Heart right ventricle (tissue), 16 donors: Measurements from ENCODE around the gene ERF. TPM values are rescaled to one million over a fixed set of nuclear protein-coding genes. Genes with fewer than 3 reads are reported as not detected.
"Not testable (repeated sequence)": the region's sequence is repeated elsewhere in the genome, so short reads cannot be mapped to it uniquely, and the experiment has no call there.

ENCODE experiments used
- ATAC-seq, 8 donors: fragments of 200-7000 bp; cut with Tn5 transposase; one replicate each; pipeline ENCODE4 v1.9.1; 2020; ENCODE audit warnings: mild to moderate bottlenecking in 8 of 8, moderate library complexity in 8 of 8, moderate number of reproducible peaks in 1 of 8
- DNase-seq, 2 donors: peaks; one replicate each; pipeline ENCODE4 v3.0.0-alpha.2; 2020
- H3K27ac ChIP-seq, 10 donors: fragments of 200-600 bp; sonication (generic) in 2 of 10; one replicate each; pipeline versions ENCODE4 v1.5.0 to v1.8.0; 2020 to 2022; ENCODE audit warnings: mild to moderate bottlenecking in 3 of 10
- H3K27me3 ChIP-seq, 7 donors: fragments of 200-600 bp; one replicate each; pipeline ENCODE4 v1.8.0; 2021 to 2022; ENCODE audit warnings: mild to moderate bottlenecking in 2 of 7
- H3K36me3 ChIP-seq, 9 donors: fragments of 200-600 bp; sonication (generic) in 1 of 9; one replicate each; pipeline versions ENCODE4 v1.5.0 to v1.8.0; 2020 to 2022; ENCODE audit warnings: mild to moderate bottlenecking in 2 of 9
- H3K4me1 ChIP-seq, 9 donors: fragments of 200-600 bp; sonication (generic) in 1 of 9; one replicate each; pipeline versions ENCODE4 v1.5.0 to v1.8.0; 2020 to 2022; ENCODE audit warnings: mild to moderate bottlenecking in 4 of 9
- H3K4me3 ChIP-seq, 10 donors: fragments of 200-600 bp; sonication (generic) in 2 of 10; one replicate each; pipeline versions ENCODE4 v1.5.0 to v1.8.0; 2020 to 2022; ENCODE audit warnings: mild to moderate bottlenecking in 7 of 10, moderate library complexity in 2 of 10
- H3K9me3 ChIP-seq, 11 donors: fragments of 200-600 bp in 10 of 11; sonication (generic) in 2 of 11; one replicate each; pipeline versions ENCODE4 v1.5.0 to v1.8.0; 2013 to 2022; ENCODE audit warnings: mild to moderate bottlenecking in 2 of 11, control low read depth in 1 of 11, moderate library complexity in 1 of 11
- CTCF ChIP-seq, 9 donors: fragments of 200-600 bp; sonication (generic) in 2 of 9; IDR thresholded peaks; one replicate each; pipeline versions ENCODE4 v1.5.0 to v1.8.0; 2021 to 2022; ENCODE audit warnings: antibody characterized with exemption in 9 of 9, mild to moderate bottlenecking in 5 of 9, moderate library complexity in 1 of 9
- WGBS, 2 donors: extraction: QIAGEN DNeasy Blood & Tissue Kit; methylation state at CpG; one replicate each; pipeline ENCODE4 v1.1.7; 2013; ENCODE audit warnings: inconsistent platforms in 1 of 2; 5-methylcytosine and 5-hydroxymethylcytosine counted together
- intact Hi-C, 10 donors: fragments of 100-400 bp; cut with DNase I; formaldehyde crosslinking; loops; one replicate each; pipeline versions ENCODE4 v1.11.1 to v1.14.2; 2022
- polyA plus RNA-seq, 2 donors: library from polyadenylated mRNA; stranded (reverse); fragments of 200-250 nt; gene quantifications; one replicate each; pipeline ENCODE4 v1.2.3, GENCODE V29; 2013
- total RNA-seq, 10 donors: library from RNA; stranded (reverse); fragmentation: NEBNext Ultra II Directional in 3 of 10; extraction: Animal tissue kit (Norgen Biotek cat#: 25700) in 3 of 10; gene quantifications; one replicate each; pipeline versions ENCODE4 v1.2.1 to v1.2.4, GENCODE V29; 2021 to 2023
- donor health status: Arrhythmogenic right ventricular cardiomyopathy.
- donor health status: ischemic (EF 13 %, LVEDD 7.1; RV severe dilation, severe dysfunction).
- donor health status: healthy with polysubstance abuse.
- donor health status: DM: no; HTN: yes; CAD: no.
- donor health status: DM: no; HTN: no; CAD: no.
- donor health status: ischemic (EF 25% LVEDD 6.9; RV normal size, moderate dysfunction).
- donor health status: ischemic (EF 25% LVEDD 5.7; RV mildly dilated, moderate dysfunction).
- donor health status: healthy.
- donor health status: DM: yes; HTN: yes; CAD: no.
- donor health status: Ischemic cardiomyopathy.
- donor health status: ischemic (EF 35%, LVEDD 5.7; RV mildly dilated, moderate dysfunction).
- donor health status: nonischemic (EF 11% LVEDD 7.7; RV severe dilation, severe dysfunction).
- donor health status: DM: yes; HTN: yes; CAD: no.
- donor health status: PGD.
- donor health status: ischemic (EF 29% LVEDD 5.4; RV normal size, mild dysfunction).
- donor health status: nonischemic (EF 23%, LVEDD 6.1; RV moderate dilation, normal function).

ERF gene
- total and polyA plus RNA-seq, 12 donors: 29.8 to 49.0 (median 32.9) TPM

GRCh38 chr19:42267644-42268141 is 12.8 kb upstream of the ERF start:
- H3K27me3 ChIP-seq: no peaks in the 10 kb centered on the region
- TF ChIP-seq CTCF (IDR thresholded peaks at IDR 0.05): no peak
- H3K9me3 ChIP-seq: no peaks in the 10 kb centered on the region
- DNase-seq: no peak
- peaks cover 18 to 39% (median 29%) of the 10 kb centered on the region in 9 donors for H3K4me1 ChIP-seq
- ATAC-seq: no peak
- H3K27ac ChIP-seq: peak overlapping the region; percentile 90 to 99 (median 97)
- intact Hi-C loops: loop anchor here in 4 of 10 donors (1.0 to 2.0 kb wide), 2 partner anchors 12 to 13 kb away; partner anchors contain the start of gene ERF (in 4 of the 4)
- H3K4me3 ChIP-seq: peak overlapping the region; percentile 13 to 83 (median 66)
- 5 to 7% methylated on average over 13 of the region's 13 CpGs for WGBS, 2 donors
- peaks cover 0 to 14% (median 7%) of the 10 kb centered on the region in 9 donors for H3K36me3 ChIP-seq

- H3K27me3 ChIP-seq, H3K4me3 ChIP-seq, H3K36me3 ChIP-seq, H3K9me3 ChIP-seq, intact Hi-C loops, ATAC-seq: not testable (repeated sequence)
- peak in 1 of 2 donors; percentile 2 for DNase-seq
- Histone ChIP-seq H3K4me1 (peaks cover 18 to 35% (median 28%) of the 10 kb centered on the region in 9 donors), H3K27ac (peak overlapping the region in 3 of 10 donors; percentile 90 to 99 (median 95))
- WGBS, 2 donors: 93 to 95% methylated on average over 24 to 25 of the region's 25 CpGs
Measured at GRCh38 chr19:42266928-42267603, 12.1 kb upstream of the ERF start.

- H3K27me3 ChIP-seq, H3K27ac ChIP-seq, DNase-seq, ATAC-seq, H3K4me3 ChIP-seq, H3K9me3 ChIP-seq, H3K36me3 ChIP-seq, intact Hi-C loops: not testable (repeated sequence)
- H3K4me1 ChIP-seq: peaks cover 14 to 25% (median 21%) of the 10 kb centered on the region in 9 donors
- 89 to 94% methylated on average over 4 of the region's 4 CpGs for WGBS, 2 donors
Measured at GRCh38 chr19:42266105-42266504, 11.2 kb upstream of the ERF start.

GRCh38 chr19:42261763-42262162 is 6.8 kb upstream of the ERF start:
- Histone ChIP-seq H3K4me3 (no peak overlapping the region), H3K36me3 (no peaks in the 10 kb centered on the region), H3K27ac (no peak overlapping the region), H3K27me3 (no peaks in the 10 kb centered on the region), H3K4me1 (peaks cover 0 to 9% (median 4%) of the 10 kb centered on the region in 9 donors), H3K9me3 (no peaks in the 10 kb centered on the region)
- TF ChIP-seq CTCF (IDR thresholded peaks at IDR 0.05): no peak
- 87 to 90% methylated on average over 3 of the region's 3 CpGs for WGBS, 2 donors
- DNase-seq (no peak), ATAC-seq (no peak)
- intact Hi-C loops: no loop called here

- intact Hi-C loops, H3K4me3 ChIP-seq, H3K27me3 ChIP-seq, H3K9me3 ChIP-seq, DNase-seq, H3K36me3 ChIP-seq, ATAC-seq, H3K27ac ChIP-seq: not testable (repeated sequence)
- 84 to 94% methylated on average over 3 of the region's 3 CpGs for WGBS, 2 donors
- peaks cover 0 to 24% (median 15%) of the 10 kb centered on the region in 9 donors for H3K4me1 ChIP-seq
Measured at GRCh38 chr19:42257842-42258241, 2.9 kb upstream of the ERF start.
